Umbilical cord (tissue), 2 donors: Measurements from ENCODE around the gene ZFHX3. TPM values are rescaled to one million over a fixed set of nuclear protein-coding genes. Genes with fewer than 3 reads are reported as not detected.
A peak's percentile ranks its signal among the peaks of the same experiment; 100 is the strongest.

Source experiments
- DNase-seq: peaks from one replicate; pipeline ENCODE4 v3.0.0-alpha.2; 2015; ENCODE audit warnings: low spot score
- total RNA-seq: library from RNA; depleted of rRNA; stranded (reverse); fragments of >200 nt; gene quantifications from one replicate; pipeline ENCODE4 v1.2.3, GENCODE V29; 2014; ENCODE audit warnings: low replicate concordance; ENCODE audit not compliant: insufficient read depth

Gene ZFHX3
- total RNA-seq, 1 donor from 2014 or later: 26.7 TPM

DNA sequence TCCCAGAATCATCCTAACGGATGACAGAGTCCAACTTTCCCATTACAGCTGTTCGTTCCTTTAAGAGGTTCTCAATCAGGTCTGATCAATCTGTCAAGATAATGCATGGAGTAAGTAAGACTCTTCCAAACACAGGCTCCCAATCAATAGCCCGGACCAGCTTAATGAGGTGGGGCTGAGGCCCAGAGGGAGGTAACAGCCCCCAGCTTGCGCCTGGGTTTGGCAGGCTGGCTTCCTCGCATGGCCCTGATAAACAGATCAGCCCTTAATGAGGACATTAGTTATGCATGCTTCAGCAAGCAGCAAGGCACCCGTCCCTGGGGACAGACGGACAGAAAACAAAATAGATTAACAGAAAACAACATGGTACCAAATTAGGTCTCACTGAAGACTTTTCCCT is 145.7 kb downstream of the ZFHX3 start:
- no peak for DNase-seq

DNA sequence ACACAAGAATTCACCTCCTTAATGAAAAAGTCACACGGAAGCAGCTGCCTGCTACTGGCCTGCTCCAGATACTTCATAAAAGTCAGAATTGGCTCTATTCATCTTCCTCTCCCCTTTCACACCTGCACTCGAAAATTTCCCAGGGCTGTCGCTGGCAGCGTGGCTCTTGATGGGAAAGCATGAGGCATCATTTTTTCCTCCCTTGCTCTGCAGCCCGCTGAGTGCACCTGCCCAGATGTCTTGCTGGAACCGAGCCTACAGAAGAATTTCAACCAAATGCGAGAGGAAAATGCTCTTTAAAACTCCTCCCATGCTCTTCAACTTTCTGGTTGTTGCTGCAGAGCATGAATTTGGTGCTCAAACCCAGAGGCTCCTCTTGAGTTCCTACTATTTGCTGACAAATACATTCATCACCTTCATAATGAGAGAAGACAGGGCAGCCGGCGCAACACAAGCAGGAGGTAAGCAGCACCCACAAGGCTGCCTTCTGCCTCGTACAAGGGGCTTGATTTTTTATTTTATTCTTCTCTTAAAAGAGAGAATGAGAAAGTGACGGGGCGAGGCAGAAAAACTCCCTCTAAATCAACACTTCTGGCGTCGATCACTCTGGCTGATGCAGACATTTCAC is 146.8 kb downstream of the ZFHX3 start:
- DNase-seq: no peak

DNA sequence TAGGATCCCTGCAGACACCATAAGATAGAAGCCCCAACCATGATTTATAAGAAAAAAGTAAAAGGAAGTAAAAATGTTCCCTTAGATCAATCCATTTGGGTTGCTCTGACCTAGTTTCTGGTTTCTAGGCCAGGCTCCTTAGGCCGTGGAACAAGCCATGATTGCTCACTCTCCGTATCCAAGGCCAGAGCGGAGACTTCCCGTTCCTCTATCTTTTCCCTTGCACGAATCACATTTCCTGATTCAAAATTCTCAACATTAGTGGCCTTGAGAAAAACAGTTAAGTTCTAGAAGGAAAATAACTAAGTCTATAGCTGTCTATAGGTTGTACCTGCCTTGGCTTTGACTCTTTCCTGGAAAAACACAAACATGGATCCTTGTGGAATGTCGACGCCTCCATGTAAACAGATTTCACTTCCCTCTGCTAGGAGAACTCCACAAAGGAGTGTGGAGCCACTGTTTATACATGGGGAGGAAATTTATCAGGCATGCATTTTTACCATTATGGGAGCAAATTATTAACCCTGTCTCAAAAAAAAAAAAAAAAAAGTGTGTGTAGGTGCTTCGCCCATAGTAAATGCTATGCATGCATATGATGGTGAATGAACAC is 149.6 kb downstream of the ZFHX3 start:
- DNase-seq: no peak

DNA sequence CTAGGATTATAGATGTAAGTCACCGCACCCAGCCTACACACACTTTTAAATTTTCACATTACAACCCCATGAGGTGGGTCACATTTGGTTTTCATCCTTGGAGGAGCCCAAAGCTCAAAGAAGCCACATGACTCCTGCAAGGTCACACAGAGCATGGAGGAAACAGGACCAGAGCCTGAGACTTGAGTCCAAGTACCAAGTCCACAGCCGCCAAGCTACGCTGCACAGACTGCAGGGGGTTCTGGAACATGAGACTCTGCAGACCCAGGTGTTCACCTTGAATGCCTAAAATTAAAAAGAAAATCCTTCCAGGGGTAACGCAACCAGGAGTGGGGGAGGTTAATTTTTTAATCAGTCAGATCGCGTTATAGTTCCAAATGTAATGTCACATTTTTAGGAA is 150.2 kb downstream of the ZFHX3 start:
- DNase-seq: no peak

DNA sequence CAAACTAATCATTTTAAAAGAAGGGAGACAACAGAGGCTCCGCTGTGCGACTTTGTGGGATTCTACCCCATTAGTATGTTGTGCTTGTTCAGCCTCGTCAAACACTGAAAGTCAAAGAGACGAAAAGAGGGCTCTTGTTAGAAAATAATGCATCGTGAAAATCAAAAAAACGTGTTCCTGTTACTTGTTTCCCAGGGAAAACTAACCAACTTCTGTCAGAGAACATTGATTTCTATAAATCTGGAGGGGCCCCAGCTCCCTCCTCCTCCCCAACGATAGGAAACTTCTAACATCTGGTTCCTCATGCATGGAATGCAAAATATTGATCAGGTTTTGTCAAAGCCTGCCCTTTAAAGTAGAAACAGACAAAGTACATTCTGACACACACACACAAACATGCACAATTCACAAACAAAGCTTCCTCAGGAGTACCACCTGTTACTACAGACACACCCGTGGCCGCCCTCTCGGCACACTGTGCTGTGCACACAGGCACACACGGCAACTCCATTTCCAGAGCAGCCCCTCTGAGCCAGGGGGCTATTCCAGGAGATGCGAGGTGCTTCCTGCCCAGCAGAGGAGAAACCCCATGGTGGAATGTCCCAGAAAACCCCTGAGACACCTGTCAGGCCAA is 151.3 kb downstream of the ZFHX3 start:
- no peak for DNase-seq

DNA sequence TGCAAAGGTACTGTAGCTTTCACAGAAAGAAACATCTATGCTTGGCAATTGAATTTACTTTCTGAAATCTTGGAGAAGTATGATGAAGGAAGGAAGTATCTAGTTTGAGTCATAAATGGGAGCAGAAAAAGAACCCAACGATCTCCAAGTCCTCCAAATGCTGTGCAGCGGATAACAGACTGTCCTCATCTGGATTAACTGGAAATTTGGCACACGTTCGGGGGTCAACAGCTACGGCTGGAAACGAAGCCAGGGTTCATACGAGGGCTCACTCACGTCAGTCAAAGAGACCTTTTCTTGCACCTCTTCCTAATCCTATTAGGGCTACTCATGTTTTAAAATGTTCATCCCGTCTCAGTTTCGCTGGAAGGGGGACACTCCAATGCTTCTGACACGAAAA is 152.0 kb downstream of the ZFHX3 start:
- DNase-seq: no peak

DNA sequence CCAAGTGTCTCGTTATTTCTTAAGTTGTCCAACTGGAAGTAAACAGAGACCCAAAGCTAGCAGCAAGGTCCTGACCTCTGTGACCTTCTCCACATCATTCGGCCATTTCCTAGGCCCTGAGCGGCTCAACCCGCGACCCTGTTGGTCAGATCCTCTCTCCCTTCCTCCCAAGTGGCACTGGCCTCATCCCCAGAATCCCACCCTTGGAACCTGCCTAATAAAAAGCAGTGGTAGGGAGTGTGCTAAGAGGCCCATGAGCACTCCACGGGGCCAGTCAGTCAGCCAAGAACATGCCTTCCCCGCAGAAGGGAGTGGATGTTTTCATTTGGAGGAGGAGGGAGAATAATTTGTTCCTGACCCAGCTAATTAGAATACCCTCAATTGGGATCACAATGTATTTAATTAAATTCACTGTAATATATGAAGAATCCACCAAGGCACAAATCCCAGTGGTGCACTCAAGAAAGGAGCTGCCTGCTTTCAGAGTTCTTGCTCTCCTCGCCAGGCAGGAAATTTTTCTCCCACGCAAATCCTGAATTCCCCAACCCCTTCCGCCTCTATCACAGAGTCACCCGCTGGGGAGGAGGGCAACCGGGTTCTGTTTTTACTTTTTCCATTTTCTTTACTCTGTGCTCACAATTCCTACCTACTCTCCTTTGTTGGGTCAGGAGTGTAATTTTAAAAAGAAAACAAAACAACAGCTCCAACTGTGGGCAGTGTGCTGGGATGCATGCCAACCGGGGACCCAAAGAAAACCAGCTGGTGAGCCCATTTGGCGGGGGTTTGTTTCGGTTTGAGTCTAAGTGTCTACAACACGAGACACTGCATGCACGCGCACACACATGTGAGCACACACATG is 153.4 kb downstream of the ZFHX3 start:
- peak; percentile 30 for DNase-seq

DNA sequence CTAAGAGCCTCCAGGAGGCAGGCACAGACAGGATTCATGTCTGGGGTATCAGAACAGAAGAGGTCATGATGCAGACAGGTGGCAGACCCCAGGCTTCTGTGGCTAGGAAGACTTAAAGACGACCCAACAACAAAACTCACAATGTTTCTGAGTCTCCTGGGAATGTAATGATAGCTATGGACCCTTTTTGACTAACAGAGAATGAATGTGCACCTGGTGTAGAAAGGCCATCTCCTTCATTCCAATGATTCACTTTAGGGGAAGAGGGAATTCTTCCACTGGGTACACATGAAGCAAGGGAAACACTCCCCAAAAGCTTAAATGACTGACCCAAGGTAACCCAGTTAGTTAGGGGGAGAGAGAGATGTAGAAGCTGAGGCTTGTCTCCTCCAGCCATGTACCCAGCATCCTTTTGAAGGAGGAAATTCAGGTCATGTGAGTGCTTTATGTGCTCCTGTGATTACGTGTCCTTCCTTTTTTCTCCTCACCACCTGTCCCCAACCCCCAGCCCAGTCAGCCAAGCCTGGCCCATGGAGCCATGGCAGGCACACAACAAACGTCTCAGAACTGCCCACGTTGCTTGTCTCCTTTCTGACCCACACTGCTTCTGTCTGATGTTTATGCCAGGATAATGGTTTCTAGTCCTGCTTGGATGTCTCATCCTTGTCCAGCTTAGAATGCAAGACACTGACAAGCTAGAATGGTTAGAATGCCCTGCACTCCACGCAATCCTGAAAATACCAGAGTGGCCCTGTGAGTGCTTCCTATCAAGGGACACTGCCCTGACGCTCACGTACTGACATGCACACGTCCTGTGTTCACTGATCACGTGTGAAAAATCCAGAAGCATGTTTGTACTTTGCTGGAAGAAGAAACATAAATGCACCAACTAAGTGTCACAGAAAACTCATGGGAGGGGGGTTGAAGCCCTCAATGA is 156.4 kb downstream of the ZFHX3 start:
- no peak for DNase-seq

DNA sequence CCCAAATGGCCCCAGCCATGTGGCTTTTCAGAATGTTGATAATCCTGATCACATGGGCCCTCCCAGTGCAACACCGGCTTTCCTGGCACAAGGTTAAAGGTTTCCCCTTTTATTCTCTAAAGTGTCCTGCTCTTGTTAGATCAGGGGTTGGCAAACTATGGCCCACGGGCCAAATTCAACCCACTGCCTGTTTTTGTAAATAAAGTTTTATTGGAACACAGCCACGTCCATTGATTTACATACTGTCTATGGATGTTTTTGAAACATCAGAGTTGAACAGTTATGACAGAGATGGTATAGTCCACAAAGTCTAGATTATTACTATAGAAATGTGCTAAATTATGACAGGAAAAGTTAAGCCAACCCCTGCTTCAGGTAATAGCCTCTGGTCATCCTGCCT is 157.3 kb downstream of the ZFHX3 start:
- no peak for DNase-seq

DNA sequence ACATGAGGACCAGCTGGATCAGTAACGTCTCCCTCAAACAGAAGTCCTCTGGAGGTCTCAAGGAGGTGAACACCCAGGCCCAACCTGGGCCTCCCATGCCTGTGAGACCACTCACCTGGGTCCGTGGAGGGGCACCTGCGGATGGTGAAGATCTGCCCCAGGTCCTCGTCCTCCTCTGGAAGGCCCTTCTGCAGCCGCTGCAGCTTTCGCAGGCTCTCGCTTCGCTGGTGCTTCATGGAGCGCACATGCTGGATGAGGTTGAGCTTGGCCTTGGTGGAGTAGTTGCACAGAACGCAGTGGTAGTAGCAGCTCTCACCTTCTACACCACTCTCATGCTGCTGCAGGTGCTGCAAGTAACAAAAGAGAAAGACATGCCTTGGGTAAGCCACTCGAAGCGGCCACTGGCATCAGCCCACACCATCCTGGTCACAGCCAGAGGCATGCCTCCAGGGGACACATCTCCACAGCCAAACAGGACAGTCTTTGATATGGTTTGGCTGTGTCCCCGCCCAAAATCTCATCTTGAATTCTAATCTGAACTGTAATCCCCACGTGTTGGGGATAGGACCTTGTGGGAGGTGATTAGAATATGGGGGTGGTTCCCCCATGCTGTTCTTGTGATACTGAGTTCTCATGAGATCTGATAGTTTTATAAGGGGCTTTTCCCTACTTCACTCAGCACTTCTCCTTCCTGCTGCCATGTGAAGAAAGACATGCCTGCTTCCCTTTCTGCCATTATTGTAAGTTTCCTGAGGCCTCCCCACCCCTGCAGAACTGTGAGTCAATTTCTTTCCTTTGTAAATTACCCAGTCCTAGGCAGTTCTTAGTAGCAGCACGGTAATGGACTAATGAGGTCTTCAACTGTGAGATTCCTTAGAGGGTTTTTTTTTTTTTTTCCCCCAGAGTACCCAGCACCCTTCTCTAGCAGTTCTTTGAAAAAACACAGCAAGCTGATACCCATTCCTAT is 158.0 kb downstream of the ZFHX3 start:
- no peak for DNase-seq

DNA sequence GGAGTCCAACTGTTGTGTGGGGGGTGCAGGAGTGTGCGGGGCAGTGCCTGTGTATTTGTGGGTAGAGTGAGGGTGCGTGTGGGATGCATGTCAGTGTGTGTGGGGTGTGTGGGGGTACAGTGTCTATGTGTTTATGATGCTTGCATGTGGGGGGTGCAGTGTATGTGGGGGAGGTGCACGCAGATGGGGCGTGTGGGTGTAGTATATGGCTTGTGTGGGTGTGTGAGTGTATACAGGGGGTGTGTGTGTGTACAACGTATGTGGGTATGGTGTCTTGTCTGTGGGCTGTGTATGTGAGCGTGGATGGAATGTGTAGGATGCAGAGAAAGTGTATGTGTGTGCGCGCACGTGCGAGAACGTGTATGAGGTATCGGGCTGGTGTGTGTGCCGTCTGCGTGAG is 160.4 kb downstream of the ZFHX3 start:
- DNase-seq: no peak

DNA sequence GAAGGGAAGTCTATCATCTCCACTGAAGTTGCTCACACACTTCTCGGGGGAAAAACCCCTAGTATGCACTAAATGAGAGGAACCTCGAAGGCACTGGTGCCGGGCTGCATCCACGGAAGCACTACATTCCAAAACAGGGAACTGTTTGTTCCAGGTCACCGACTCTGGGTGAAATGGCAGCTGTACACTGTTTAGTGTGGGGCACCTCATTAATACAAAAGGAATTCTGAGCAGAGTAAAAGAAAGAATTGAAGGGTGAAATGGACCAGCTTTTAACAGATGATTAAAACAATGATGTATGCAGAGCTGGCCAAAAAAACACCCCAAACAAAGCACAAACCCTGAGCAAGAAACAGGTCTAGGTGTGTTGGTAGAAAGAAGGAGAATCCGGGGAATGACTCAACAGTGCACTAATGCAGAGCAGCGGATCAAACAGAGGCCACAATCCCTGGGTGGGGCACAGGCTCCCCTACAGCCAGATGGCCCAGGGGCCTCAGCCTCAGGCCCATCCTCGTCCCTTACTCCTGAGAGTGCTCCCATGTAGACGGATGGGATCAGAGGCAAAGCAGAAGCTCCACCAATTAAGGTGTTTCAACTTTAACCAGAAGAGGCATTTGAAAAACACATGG is 161.5 kb downstream of the ZFHX3 start:
- no peak for DNase-seq

DNA sequence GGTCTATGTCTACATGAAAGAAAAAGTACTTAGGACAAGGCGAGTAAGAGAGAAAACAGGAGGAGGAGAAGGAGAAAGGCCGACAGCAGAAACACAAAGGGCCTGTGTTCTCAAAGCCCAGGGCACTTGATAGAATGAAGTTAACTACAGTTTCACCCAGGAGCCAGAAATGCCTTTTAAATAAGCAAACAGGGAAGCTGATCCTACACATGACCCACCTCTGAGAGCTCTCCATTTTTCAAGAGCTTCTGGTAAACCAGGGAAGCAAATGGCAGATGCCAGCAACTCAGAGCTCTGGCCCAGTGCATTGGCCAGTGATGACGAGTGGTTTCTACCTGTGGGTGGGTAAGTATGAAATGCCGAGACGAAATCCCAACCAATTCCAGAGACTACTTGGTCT is 163.4 kb downstream of the ZFHX3 start:
- DNase-seq: no peak

DNA sequence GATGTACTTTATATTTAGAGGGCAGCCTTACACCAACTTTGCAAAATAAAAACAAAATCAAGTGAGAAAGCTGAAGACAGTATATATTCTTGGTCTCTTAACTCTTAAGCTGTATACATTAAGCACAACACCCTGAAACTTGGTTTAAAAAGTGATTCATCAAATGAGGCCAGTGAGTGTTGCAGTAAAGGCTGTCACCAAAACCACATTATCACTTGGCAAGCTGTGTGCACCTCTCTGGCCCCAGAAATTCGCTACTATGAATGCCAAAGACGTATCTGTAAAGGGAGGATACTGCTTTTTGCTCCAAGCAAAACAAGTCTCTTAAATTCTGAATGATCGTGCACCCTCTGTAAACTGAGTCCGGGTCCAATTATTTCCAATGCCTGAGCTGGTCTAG is 163.9 kb downstream of the ZFHX3 start:
- DNase-seq: no peak

DNA sequence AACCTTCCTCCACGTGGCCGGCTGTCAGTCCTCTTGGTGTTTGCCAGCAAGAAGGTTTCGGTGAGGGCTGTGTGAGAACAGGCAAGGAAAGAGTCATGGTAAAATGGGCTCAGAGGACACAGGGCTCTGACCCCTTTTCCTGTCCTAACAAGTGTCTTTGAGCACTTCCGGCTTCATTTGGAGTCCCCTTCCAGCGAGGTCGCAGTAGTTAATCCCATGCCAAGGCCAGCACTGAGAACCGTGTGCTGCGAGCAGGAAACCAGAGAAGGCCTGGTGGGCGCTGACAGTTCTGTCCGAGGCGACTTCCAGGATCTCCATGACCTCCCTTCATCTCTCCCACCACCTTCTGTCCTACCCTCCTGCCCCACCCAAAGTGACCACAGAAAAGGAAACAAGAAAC is 168.1 kb downstream of the ZFHX3 start:
- DNase-seq: no peak

DNA sequence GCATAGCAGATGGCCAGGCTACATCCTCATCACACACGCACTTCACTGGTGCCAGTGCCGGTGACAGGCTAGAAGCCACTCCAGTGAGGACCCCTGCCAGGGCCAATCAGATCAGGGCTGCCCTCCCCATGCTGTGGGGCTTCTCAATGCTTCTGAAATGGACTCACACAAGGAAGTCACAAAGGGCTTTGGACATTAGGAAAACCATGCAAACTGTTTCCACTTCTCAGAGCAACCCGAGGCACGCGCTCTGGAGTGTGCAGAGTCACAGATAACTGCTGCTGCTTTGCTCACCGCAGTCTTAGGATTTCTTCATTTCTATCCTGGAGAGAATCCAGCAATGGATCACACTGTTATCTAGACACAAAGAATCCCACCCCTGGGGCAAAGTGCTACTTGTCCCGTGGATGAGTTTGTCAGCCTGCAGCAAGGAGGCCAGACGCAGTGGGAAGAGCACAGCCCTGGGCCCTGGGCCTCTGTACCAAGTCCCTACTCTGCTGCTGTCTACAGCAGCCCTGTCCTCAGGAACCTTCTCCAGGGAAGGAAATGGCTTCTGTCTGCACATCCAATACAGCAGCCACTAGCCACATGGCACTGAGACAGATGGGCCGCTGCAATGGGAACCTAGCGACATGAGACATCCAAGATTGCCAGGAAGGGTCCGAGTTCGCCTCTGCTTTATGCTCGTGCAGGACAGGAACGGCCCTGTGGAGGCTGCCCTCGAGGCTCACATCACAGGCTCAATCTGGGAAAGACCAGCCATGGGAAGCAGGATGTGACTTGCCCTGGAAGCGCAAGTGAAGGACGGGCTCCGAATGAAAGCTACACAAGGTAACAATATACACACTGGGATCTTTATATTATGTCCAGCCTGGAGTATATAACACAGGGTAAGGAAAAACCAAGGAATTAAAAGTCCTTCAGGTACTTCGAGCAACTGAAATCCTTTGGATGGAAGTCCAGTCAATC is 169.3 kb downstream of the ZFHX3 start:
- DNase-seq: peak; percentile 88

DNA sequence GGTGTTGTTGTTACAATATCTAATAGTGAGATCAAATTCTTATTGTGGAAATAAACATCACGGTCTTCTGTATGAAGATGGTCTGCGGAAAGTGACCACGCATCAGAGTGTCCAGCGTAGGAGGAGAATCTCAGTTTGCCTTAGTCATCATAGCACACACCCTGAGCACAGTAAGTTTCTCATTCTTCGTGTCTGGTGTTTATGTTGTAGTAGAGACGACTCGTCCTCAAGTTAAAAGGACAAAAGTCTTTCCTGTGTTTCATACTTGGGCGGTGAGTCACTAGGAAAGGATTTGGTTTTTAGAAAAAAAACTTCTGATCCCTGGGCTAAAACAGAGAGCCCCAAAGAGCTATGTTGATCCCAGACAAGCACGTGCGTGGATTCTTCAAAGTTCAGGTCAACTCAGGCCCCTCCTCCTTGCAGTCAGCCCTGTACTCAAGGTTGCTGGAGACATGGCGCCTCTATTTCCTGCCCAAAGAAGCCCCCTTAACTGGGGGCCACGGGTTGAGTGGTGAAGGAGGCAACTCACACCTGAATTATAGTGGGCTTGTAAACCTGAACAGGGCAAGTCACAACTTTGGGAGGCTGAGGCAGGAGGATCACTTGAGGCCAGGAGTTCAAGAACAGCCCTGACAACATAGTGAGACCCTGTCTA is 170.4 kb downstream of the ZFHX3 start:
- DNase-seq: peak; percentile 81

DNA sequence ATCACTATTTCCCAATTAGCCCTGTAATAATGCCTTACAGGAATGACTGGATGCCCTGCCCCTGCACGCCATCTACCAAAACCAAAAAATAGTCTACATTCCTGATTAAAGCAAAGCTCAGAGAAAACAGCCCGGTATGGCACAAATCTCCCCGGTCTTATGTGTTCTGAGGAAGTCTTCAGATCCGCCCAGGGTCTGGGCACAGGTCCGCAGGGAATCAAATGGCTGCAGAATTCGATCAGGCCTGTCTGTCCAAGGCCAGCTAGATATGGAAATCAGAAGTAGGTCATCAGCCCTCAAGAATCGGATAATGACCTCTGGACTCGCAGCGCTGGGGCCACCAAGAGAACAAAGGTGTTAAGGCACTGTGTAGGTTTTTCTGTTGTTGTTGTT is 171.0 kb downstream of the ZFHX3 start:
- DNase-seq: peak; percentile 68
